HL-60/S4 treated with phorbol 12-myristate 13-acetate at 8.2 ng/mL for 4 days and 3 days (cell line): ENCODE data around the gene TOR1AIP2.

Source experiments
- in situ Hi-C: fragments of 300-500 bp; cut with MboI; formaldehyde crosslinking; loops from 2 replicates; pipeline ENCODE4 v1.15.0; 2022; ENCODE audit warnings: low sequenced_read_pairs

TOR1AIP2 gene

GRCh38 chr1:179826626-179827280, 50.9 kb downstream of the TOR1AIP2 start:
- in situ Hi-C loops = no loop called here

DNA sequence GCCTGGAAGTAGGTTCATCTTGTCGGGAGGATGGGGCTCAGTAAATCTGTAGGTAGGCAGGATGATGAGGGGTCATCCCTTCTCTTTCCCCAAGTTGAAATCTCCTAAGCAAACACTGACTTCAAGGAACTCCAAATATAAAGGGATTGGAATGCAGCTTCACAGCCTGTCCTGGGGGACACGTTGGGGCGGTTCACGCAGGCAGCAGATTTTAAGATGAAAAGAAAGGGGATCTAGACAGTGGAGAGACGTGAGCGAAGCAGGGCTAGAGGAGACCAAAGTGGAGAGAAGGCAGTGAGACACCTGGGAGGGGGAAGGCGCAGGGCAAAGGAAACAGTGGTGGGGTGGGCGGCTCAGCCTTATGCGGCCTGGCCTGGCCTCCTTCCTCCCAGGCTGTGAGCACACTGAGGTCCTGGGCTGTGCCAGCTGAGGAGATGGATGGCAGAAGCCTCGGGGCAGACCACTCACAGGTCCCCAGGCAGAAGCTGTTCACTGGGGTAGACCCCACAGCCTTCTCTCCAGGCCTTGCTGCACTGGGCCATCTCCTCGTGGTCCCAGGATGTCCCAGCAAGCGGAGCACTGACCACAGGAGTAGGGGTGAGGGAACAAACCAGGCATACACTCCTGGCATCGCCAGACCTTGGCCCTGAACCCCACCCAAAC, 51.7 kb downstream of the TOR1AIP2 start:
- in situ Hi-C loops = no loop called here

- in situ Hi-C loops = no loop called here
Measured at GRCh38 chr1:179825206-179825605, 52.4 kb downstream of the TOR1AIP2 start.

DNA sequence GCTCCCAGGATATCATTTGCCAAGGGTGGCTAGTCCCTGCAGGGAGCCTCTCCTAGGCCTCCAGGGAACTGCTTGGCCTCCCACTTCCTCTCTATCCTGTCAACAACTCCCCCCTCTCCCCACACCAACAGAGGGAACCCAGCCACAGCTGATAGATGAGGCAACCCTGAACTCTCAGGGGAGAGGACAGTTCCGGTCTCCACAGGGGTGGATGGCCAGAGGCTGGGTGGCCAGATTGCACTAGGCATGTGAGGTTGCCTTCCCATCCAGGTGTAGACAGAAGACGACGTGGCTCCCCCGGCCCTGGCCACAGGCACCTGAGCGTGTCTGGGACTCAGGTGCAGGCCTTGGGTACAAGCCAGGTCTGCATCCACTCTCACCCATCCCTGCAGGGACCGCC, 53.3 kb downstream of the TOR1AIP2 start:
- in situ Hi-C loops = no loop called here

DNA sequence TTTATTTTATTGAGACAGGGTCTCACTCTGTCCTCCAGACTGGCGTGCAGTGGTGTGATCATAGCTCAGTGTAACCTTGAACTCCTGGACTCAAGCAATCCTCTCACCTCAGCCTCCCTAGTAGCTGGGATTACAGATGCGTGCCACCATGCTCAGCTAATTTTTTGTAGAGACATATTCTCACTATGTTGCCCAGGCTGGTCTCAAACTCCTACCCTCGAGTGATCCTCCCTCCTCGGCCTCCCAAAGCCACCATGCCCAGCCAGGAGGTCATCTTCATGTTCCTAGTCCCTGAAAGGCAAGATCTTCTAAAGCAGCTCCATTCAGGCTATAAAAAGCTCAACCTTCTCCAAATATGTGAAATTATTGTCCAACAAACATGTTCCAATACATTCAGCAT, 53.9 kb downstream of the TOR1AIP2 start:
- in situ Hi-C loops = no loop called here

DNA sequence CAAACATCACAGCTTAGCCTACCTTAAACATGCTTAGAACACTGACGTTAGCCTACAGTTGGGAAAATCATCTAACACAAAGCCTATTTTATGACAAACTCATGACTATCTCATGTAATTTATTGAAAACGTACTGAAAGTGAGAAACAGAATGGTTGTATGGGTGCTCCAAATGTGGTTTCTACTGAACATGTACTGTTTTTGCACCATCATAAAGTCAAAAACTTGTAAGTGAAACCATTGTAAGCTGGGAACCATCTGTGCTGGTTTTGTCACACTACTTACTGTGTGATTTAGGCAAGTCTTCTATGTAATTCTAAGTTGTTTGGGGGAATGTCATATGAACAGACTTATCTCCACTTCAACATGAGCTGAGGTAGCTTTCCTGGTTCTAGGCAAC, 55.5 kb downstream of the TOR1AIP2 start:
- in situ Hi-C loops = no loop called here

DNA sequence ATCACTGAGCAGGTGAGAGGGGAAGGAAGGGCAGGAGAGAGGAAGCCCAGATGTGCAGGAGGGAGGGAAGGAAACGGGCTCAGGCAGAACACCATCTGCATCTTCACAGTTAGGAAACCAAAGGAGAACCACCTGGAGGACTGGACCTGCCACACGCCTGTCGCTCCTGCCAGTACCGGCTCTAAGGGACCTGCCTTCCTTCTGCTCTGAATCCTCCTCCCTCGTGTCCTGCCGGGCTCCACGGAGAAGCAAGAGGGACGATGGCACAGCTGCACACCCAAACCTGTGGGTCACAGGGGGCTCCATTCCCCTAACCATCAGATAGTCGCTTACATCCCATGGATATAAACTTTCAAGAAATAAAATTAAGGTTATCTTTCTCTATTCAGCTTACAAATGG, 56.1 kb downstream of the TOR1AIP2 start:
- in situ Hi-C loops = no loop called here

- in situ Hi-C loops = no loop called here
Measured at GRCh38 chr1:179820226-179820970, 57.2 kb downstream of the TOR1AIP2 start.

GRCh38 chr1:179818743-179819173, 58.8 kb downstream of the TOR1AIP2 start:
- in situ Hi-C loops = no loop called here

DNA sequence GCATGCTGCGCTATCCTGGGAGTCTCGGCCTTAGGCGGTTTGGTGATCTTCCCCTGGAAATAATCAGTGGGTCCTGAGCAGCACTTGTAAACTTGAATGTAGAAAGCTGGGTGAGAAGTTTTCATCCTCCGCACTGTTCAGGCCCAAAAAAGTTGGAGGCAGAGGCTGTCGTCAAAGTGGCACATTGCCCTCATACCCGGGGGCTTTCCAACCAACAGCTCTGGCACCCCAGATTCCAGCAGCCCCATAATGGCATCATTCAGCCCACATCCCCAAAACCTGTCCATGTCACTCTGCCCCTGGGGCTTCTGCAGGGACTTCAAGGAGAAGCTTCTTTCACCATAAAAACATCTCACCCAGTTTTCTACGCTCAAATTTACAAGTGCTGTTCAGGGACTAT, 59.3 kb downstream of the TOR1AIP2 start:
- in situ Hi-C loops = no loop called here

DNA sequence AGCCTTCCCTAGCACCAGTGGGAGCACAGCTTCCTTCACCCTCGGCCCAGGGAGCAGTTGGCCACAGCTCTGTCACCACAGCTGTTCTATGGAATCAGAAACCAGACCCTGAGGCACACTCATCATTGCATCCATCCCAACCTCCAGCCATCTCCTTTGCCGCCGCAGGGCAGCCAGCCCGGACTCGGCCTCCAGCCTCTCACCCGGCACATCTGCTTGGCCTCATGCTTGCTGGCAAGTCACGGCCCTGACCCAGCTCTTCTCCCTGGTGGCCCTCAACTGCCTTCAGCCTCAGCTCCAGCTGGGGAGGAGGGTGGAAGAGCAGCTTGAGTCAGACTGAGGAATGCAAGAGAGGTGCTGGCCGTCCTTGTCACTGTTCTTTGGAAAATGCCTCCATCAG, 59.8 kb downstream of the TOR1AIP2 start:
- in situ Hi-C loops = no loop called here

- in situ Hi-C loops = no loop called here
Measured at GRCh38 chr1:179817056-179817455, 60.5 kb downstream of the TOR1AIP2 start.

DNA sequence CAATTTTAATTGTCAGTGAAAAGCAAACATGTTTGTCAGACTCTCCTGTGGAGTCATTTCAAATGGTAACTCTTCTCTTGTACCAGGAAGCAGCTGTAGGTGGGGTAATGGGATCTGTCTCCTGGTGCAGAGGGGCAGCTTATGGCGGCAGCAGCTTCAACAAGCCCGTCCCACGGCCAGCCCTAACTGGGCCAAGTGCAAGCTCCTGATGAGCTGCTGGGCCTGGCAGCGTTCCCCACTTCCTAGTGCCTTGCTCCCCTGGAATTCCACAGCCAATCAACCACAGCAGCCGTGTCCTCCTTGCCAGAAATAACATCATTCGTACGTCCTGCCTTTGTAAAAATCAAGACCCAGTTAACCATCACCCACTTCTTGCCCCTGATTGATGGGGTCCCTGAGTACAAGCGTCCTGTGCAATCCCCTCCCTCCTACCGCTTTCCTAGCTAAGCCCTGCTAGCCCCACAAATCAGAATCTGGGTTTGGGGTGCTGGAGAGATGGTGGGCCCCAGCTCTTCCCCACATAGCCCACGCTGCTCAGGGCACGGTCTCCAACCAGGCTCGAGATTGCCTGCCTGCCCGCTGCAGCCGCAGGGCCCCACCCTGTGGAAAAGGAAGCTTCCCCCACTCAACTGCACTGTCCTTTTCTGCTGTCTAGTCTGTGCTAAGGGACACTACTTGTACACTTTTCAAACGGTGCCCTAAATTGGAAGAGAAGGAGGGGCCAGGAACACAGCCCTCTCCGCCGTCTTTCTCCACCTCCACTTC, 61.2 kb downstream of the TOR1AIP2 start:
- in situ Hi-C loops = no loop called here

DNA sequence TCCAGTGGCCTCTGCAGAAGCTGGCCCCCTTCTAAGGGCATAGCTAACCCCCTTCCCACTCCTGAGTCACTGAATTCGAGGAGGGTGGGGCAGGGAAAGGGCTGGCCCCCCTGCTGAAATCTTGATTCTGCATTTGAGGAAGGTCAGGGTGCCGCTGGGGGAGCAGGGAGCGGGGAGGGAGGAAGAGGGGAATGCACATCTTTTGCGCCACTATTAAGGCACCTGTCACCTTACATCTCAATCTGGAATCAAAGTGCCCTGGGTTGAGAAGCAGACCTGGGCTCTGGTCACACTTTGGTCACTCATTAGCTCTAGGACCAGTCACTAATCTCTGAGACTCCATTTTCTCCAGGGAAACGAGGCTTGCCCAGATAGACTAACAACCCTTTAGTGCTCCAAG, 62.0 kb downstream of the TOR1AIP2 start:
- in situ Hi-C loops = no loop called here

- in situ Hi-C loops = no loop called here
Measured at GRCh38 chr1:179814546-179814838, 63.1 kb downstream of the TOR1AIP2 start.

DNA sequence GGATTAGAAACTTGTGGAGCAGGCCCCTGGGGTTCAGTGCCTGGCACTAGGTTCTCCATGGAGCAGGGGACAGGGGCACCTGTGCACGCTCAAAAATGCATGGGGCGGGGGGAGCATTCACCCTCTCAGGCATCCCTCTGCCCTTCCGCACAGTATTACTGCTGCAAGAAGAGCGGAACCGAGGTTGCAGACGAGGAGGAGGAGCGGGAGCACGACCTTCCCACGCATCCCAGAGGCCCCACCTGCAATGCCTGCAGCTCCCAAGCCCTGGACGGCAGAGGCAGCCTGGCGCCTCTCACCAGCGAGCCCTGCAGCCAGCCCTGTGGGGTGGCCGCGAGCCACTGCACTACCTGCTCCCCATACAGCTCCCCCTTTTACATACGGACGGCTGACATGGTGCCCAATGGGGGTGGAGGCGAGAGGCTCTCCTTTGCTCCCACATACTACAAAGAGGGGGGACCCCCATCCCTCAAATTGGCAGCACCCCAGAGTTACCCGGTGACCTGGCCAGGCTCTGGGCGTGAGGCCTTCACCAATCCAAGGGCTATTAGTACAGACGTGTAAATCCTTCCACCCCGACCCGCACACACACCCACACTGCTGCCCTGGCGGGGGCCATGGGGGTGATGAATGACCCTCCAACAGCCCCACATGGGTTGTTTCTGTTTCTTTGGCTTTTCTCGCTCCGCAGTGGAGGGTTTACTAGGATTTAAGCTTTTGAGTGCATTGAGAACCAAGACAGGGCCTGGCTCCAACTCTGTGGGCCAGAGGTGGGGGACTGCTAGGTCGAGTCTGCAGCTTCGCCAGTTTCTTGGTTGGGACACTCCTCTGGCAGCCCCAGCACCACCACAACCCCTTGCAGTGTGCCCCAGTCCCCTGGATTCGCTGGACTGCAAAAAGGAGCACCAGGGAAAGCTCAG, 63.7 kb downstream of the TOR1AIP2 start:
- in situ Hi-C loops = no loop called here

DNA sequence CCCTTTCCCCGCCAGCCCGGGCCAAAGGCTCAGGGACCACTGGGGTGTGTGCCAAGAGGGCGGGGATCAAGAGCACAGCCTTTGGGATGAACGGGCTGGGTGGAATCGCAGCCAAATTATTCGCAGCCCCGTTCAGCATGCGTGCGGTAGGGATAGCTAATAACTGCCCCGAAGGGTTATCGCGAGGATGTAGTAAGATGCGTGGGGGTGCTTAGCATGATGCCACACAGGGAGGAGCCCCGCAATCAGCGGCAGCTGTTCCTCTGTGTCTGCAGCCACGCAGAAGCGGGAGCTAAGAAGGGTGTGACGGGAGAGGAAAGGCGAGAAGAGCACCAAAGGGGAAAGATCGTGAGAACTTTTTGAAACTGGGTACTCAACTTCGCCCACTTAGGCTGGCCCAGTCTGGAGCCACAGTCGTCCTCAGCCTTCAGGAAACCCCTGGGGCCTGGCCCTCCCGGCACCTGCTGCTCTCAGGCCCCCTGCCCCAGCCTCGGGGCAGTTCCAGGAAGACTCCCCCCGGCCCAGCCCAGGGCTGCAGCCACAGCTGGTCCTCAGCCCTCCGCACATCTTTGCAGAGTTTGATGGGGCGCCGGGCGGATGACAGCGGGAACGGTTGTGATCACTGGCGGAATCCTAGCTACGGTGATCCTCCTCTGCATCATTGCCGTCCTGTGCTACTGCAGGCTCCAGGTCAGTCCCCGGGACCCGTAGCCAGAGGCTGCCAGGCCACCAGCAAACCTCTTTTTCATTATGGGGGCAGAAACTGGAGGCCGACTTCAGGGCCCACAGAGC, 64.9 kb downstream of the TOR1AIP2 start:
- in situ Hi-C loops = no loop called here

DNA sequence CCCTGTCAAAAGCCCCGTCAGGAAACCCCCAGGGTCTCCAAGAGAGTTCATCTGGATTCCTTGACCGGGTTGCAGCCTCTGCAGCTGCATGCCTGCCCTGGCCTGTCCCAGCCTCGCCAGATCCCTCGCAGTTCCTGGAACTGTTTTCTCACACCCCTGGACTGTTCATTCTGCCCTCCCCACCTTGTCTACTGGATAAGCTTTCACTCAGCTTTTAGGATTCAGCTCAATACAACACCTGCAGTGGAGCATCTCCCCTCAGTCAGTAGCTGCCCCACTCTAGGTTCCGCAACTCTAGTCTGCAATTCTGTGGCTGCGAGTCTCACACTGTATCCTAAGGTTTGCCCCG, 67.3 kb downstream of the TOR1AIP2 start:
- in situ Hi-C loops = no loop called here

DNA sequence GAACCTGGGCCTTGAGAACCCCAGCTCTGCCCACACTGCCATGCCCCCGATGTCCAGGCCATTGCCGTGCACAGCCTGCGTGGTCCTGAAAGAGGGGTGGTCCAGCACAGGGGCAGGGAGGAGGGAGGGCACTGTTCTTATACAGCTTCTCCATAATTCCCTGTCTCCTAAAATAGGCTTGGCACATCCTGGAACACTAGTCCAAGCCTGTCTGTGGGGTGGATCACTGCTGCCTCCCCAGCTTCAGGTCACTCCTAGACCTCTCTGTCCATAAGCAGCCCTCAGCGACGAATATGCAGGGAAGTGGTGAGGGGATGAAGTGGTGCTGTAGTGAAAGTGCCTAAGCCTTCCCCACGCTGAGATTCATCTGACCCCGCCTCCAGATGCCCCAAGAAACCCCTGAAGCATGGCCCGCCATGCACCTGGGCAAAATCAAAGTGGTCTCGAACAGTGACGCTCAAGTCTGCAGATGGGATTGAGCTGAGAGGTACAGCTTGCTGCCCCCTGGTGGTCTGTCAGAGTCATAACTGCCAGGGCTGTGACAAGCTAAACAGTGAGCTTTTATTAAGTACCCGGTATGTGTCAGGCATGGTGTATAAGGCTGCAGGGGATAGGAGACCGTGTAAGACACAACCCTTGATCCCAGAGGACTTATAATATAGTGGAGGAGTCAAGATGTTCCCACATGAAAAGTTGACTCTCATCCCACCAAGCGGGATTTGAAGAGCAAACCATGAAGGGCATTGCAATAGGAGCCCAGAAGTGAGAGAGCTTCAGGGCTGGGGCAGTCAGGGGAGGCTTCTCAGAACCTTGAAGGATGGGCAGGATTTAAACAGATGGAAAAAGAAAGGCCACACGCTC, 67.9 kb downstream of the TOR1AIP2 start:
- in situ Hi-C loops = no loop called here
